Gastrocnemius medialis (tissue), 4 donors: ENCODE results near the gene EXOSC5.

Experiments used
- POLR2A ChIP-seq, 2 donors: fragments of 450-650 bp; IDR thresholded peaks; one replicate each; pipeline ENCODE4 v1.6.1; 2017; ENCODE audit warnings: antibody characterized with exemption in 2 of 2, mild to moderate bottlenecking in 2 of 2, moderate library complexity in 2 of 2
- TF ChIP-seq, protein P1 (sequence below), 5 experiments: fragments of 450-650 bp in 3 of 5; fragments of 200-600 bp in 2 of 5; sonication (generic) in 2 of 5; IDR thresholded peaks in 4 of 5; conservative IDR thresholded peaks in 1 of 5; 1 replicate in 4 of 5; 2 replicates in 1 of 5; pipeline ENCODE4 v1.5.1; 2016 to 2019; ENCODE audit warnings: antibody characterized with exemption in 5 of 5, mild to moderate bottlenecking in 3 of 5, moderate library complexity in 3 of 5

DNA sequence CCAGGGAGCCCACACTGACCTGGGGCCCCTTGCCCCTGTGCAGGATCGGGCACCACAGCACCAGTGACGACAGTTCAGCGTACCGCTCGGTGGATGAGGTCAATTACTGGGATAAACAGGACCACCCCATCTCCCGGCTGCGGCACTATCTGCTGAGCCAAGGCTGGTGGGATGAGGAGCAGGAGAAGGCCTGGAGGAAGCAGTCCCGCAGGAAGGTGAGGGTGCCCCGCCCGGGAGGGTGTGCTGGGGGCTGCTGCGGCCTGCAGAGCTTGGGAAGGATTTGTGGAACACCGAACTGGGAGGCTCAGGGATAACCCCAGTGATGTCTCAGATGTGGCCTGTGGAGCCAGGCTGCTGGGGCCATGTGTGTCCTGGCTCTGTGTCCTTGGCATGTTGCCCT, 25.8 kb upstream of the EXOSC5 start:
- TF ChIP-seq, protein P1, sequence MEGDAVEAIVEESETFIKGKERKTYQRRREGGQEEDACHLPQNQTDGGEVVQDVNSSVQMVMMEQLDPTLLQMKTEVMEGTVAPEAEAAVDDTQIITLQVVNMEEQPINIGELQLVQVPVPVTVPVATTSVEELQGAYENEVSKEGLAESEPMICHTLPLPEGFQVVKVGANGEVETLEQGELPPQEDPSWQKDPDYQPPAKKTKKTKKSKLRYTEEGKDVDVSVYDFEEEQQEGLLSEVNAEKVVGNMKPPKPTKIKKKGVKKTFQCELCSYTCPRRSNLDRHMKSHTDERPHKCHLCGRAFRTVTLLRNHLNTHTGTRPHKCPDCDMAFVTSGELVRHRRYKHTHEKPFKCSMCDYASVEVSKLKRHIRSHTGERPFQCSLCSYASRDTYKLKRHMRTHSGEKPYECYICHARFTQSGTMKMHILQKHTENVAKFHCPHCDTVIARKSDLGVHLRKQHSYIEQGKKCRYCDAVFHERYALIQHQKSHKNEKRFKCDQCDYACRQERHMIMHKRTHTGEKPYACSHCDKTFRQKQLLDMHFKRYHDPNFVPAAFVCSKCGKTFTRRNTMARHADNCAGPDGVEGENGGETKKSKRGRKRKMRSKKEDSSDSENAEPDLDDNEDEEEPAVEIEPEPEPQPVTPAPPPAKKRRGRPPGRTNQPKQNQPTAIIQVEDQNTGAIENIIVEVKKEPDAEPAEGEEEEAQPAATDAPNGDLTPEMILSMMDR (IDR thresholded peaks at IDR 0.05 in 4 of 5, conservative IDR thresholded peaks at IDR 0.05 in 1 of 5) = no peak
- no peak for TF ChIP-seq POLR2A (IDR thresholded peaks at IDR 0.05)
